Head of caudate nucleus (tissue), 42 donors: ENCODE data around the gene GRAMD1B.
"Not testable (repeated sequence)": the region's sequence is repeated elsewhere in the genome, so short reads cannot be mapped to it uniquely, and the experiment has no call there.

Experiments used
- DNase-seq, 42 donors: peaks; one replicate each; pipeline versions ENCODE4 v3.0.0 to v3.0.0-alpha.2; 2020 to 2021; ENCODE audit warnings: mixed read lengths in 7 of 42
- intact Hi-C: fragments of 100-400 bp; cut with DNase I; formaldehyde crosslinking; loops from one replicate; pipeline ENCODE4 v1.15.0; 2022

Gene GRAMD1B

DNA sequence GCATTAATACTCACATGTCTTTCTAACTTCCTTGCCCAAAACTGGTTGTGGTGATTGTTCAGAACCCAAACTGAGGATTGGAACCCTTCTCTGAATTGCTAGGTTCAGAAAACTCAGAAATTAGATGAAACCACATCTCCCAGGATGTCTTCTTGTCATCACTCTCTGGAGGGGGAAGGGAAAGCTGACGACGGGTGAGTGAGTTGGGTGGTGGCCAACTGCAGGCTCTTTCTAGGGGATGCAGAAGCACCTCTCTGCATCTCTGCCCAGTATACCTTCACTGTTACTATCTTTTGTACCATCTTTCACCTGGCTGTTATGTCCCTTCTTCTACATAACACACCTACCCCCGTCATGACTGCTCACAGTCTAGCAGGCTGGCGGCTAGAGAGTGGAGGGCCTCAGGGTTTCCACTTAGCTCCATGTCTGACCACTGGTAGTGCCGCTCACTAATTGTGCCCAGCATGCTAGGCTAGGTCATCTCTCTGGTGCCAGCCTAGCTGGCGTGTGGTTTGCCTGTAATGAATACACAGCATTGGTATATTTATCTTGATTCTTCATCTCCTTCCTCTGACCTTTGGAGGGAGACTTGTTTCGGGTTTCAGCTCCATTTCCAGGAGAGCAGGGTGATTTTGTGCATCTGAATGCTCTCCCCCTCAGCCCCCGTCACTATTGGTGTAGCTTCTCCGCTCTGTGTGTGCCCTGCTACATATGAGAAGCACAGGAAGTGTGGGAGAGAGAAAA, 7.3 kb downstream of the GRAMD1B start:
- intact Hi-C loops = no loop called here

DNA sequence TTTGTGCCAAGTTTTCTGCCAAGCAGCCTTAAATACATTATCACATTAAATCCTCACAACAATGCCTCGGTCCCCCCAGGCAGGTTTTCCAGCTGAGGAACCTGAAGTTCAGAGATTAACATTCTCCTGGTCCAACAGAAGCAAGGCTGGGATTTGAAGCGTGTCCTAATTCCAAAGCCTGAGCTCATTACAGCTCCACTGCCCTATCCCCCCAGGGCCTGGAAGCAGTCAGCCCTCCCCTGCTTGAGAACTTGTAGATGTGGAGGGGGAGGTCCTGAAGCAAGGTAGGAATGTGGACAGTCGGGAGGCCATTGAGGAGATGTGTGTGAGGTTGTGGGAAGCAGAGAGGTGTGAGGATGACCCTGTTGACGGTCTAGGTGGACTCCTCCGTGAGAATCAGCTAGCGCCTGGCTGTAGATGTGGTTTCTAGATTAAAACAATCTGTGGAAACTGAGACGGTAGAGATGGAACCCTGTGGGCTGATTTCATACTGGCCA, 8.1 kb downstream of the GRAMD1B start:
- intact Hi-C loops = no loop called here
- DNase-seq = no peak

More for the DNA sequence above, 7.3 kb downstream of the GRAMD1B start:
- no peak for DNase-seq

DNA sequence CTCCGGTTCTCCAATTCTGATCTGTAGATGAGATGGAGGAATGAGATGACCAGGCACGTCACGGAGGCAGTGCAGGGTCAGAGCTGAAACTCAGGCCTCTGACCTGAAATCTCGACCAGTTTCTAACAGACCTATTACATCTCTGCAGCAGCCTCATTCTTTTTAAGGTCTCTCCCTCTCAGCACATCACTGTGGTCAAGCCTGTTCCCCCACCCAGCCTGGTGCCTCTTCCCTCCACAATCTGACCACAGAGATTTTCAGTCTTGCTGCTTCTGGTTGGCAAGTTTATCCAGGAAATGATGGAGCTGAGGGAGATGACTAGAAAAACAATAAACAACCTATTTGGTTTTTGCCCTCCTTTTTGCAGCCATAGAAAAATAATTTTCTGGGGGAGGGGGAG, 9.5 kb downstream of the GRAMD1B start:
- intact Hi-C loops = no loop called here

GRCh38 chr11:123441161-123441560, 11.1 kb downstream of the GRAMD1B start:
- no peak for DNase-seq
- intact Hi-C loops = no loop called here

More for the DNA sequence above, 9.5 kb downstream of the GRAMD1B start:
- no peak for DNase-seq

DNA sequence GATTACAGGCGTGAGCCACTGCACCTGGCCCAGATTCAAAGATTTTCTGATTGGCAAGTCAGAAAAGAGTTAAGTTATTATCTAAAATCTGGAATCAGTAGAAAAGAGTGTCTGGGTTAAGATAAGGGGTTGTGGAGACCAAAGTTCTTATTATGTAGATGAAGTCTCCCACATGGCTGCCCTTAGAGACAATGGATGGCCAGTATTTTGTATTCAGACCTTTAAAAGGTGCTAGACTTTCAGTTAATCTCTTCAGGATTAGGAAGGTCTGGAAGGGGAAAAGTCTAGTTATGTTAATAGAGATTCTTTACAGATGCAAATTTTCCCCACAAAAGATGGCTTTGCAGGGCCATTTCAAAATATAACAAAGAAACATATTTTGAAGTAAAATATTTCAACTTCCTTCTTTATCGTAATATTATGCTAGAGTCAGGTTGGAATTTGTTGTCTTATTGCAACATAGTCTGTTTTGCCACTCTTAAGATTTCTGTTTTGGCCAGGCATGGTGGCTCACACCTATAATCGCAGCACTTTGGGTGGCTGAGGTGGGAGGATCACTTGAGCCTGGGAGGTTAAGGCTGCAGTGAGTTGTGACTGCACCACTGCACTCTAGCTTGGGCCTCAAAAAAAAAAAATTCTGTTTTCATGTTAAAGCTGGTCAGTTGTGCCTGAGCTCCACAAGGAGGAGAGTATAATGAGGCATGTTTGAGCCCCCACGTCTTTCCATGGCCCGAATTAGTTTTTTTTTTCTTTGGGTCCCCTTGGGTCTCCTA, 14.0 kb downstream of the GRAMD1B start:
- intact Hi-C loops = no loop called here
- DNase-seq = no peak

- intact Hi-C loops = no loop called here
- no peak for DNase-seq
These were observed 18.8 kb downstream of the GRAMD1B start for GRCh38 chr11:123448823-123449222.

DNA sequence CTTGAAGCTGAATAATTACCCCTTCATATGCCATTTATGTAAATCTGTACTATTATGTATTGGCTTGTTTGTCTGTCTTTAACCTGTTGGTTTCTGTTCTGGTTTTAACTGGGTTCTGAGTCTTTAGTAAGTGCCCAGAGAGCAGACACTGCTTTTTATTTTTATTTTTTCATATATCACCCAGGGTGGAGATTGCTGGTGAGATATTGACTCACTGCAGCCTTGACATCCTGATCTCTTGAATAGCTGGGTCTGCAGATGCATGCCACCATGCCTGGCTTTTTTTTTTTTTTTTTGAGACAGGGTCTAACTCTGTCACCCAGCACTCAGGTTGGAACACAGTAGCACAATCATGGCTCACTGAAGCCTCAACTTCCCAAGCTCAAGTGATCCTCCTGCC, 19.4 kb downstream of the GRAMD1B start:
- DNase-seq = no peak
- intact Hi-C loops = no loop called here

DNA sequence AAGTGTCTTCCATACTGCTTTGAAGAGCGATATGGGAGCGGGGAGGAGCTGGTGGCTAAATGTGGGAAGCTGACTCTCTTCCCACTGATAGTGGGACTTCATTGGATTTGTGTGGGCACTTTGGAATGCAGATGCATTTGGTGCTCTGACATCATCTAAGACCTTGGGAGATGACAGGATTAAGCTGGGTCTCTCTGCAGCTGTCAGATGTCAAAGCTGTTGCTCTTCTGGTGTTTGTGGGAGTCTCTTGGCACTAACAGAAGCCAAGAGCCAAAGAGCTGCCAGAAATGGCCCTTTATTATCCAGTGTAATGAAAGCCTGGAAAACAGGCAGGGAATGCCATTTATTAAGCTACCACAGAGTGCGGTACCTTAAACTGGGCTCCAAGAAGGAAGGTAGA, 20.6 kb downstream of the GRAMD1B start:
- DNase-seq = peak in 1 of 42 donors; percentile 10
- intact Hi-C loops = no loop called here

DNA sequence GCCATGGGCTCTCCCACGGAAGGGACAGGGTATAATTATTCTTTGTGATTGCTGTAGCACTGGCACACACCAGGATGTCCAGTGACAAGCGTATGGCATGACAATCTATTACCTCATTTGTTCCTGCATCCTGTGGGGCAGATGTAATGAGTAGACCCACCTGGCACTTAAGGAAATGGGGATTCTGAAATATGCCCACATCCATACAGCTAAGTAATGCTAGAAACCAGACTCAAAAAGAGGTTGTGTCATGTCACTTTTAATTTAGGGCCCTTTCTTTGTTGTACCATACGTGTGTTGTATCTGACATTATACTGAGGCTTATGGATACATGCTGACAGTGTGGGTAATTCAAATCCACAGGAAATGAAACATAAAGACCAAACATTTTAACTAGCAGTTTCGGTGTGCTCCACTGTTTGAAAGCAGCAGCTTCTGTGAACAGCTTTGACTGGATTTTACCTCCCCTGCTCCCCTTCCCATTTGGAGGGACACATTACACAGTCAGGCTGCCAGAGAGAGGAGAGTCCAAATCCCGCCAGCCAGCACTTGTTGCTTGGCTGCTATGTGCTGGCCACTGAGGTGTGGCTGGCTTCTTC, 21.2 kb downstream of the GRAMD1B start:
- intact Hi-C loops = no loop called here
- no peak for DNase-seq

DNA sequence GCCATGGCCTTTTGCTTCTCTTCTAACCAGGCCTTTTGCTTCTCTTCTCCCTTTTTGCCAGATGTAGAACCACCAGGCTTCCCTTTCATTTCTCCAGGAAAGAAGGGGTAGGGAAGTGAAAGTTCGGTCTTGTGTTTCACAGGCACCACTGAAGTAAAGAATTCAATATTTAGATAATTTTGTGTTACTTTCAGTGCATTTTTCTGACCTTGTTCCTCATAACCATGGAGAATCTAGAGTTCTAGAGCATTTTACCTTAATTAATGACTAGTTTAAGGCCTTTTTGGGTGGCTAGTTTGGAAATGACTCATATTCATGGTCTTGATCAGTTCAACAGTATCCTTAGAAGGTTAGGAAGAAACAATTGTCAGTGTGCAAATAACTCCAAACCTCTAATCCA, 22.7 kb downstream of the GRAMD1B start:
- no peak for DNase-seq
- intact Hi-C loops = no loop called here

- intact Hi-C loops = no loop called here
- no peak for DNase-seq
These were observed 24.1 kb downstream of the GRAMD1B start for GRCh38 chr11:123454060-123454651.

DNA sequence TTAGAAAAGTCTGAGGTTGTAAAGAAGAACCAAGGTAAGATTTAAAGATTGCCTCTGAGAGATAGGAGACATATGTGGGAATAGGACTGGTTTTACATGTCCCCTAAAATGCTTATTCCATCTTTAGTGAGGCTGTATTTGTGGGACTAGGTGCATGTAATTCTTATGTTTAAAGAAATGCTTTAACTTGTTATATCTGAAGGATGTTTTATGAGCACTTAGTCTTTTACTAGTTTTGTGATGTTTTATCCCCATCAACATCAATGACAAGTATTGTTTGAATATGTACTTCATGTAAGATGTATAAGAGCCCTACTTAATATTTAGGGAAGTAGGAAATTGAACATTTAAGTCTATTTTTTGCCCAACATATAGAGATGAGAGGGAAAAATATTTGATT, 24.7 kb downstream of the GRAMD1B start:
- intact Hi-C loops = no loop called here
- DNase-seq = no peak

DNA sequence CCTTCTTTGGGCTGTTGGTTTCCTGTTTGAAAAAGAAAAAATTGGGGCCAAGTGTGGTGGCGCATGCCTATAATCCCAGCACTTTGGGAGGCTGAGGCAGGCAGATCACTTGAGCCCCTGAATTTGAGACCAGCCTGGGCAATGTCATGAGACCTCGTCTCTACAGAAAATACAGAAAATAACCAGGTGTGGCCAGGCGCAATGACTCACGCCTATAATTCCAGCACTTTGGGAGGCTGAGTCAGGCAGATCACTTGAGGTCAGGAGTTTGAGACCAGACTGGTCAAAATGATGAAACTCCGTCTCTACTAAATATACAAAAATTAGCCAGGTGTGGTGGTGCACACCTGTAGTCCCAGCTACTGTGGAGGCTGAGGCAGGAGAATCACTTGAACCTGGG, 26.4 kb downstream of the GRAMD1B start:
- DNase-seq, intact Hi-C loops: not testable (repeated sequence)

DNA sequence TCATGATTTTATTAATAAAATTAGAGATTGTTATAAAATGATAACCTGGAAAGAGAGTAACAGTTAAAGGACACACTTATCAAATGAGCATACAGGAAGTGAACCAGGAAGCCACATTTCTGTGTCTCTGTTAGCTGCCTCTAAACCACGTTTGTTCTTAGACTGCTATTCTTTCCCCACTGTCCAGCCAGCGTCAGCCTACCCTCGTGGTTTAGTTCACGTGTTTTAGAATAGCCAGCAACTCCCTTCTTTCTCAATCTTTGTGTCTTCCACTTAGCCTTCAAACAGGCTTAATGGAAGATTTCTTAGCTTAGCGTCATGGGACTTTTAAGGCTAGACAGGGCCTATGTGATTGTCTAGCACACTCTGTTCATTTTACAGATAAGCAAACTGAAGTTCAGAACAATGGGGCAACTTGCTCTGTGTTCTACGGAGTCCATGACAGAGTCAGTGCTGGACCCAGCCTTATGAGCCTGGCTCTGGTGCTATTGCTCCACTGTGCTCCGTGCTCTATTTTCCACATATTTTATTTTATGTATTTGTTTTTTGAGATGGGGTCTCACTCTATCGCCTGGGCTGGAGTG, 27.2 kb downstream of the GRAMD1B start:
- intact Hi-C loops = no loop called here
- DNase-seq = peak in 13 of 42 donors; percentile 12 to 53 (median 38)

DNA sequence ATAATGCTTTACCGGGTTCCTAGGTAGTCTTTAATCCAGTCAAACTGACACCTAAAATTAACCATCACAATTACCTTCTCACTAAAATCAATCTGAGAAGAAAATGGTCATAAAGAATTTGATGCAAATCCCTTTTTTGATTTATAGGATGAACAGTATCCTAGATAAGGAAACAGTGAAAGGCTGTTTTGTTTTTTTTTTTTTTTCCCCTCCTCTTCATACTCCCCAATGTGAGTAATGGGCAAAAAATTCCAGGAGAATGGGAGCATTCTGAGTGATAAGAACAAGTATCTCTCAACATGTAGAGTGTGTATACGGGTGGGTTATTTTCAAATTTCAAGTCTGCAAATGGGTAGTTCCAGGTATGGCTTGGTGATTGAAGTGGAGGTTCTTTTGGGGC, 28.4 kb downstream of the GRAMD1B start:
- intact Hi-C loops = no loop called here

GRCh38 chr11:123460012-123460700, 30.1 kb downstream of the GRAMD1B start:
- DNase-seq = no peak
- intact Hi-C loops = no loop called here

More for the DNA sequence above, 28.4 kb downstream of the GRAMD1B start:
- no peak for DNase-seq

GRCh38 chr11:123461164-123461563, 31.1 kb downstream of the GRAMD1B start:
- intact Hi-C loops = no loop called here
- peak in 14 of 42 donors; percentile 3 to 39 (median 15) for DNase-seq

- intact Hi-C loops, DNase-seq: not testable (repeated sequence)
These were observed 35.6 kb downstream of the GRAMD1B start for GRCh38 chr11:123465667-123466066.

GRCh38 chr11:123466172-123466571, 36.1 kb downstream of the GRAMD1B start:
- DNase-seq, intact Hi-C loops: not testable (repeated sequence)
